Progenitor cell of endocrine pancreas (in vitro differentiated cells): ENCODE results near the gene SMR3B. TPM values are rescaled to one million over a fixed set of nuclear protein-coding genes. Genes with fewer than 3 reads are reported as not detected.

Source experiments
- DNase-seq: peaks from one replicate; pipeline ENCODE4 v3.0.0; 2021; ENCODE audit warnings: low spot score; ENCODE audit not compliant: unreplicated experiment
- H3K27ac Mint-ChIP-seq: 2 replicates; pipeline ENCODE4 v1.8.0; 2021; ENCODE audit warnings: mild to moderate bottlenecking, moderate library complexity, mixed read lengths
- H3K27me3 Mint-ChIP-seq: 2 replicates; pipeline ENCODE4 v1.8.0; 2021; ENCODE audit warnings: mixed read lengths
- H3K36me3 Mint-ChIP-seq: 2 replicates; pipeline ENCODE4 v1.8.0; 2022; ENCODE audit warnings: mixed read lengths; ENCODE audit not compliant: insufficient read depth
- H3K4me1 Mint-ChIP-seq: 2 replicates; pipeline ENCODE4 v1.8.0; 2021; ENCODE audit warnings: low read depth, mixed read lengths
- H3K4me3 Mint-ChIP-seq: 2 replicates; pipeline ENCODE4 v1.8.0; 2021; ENCODE audit warnings: low read depth, mild to moderate bottlenecking, moderate library complexity, mixed read lengths
- H3K9me3 Mint-ChIP-seq: 2 replicates; pipeline ENCODE4 v1.8.0; 2021; ENCODE audit warnings: low read depth, mixed read lengths
- total RNA-seq: library from RNA; stranded (reverse); gene quantifications from 2 replicates; pipeline ENCODE4 v1.2.1, GENCODE V29; 2021
- TF ChIP-seq, protein P1 (sequence below): fragments of 200-600 bp; sonication (generic); IDR thresholded peaks from one replicate; pipeline ENCODE4 v1.5.0; 2021; ENCODE audit warnings: antibody characterized with exemption, mild to moderate bottlenecking; ENCODE audit not compliant: unreplicated experiment

SMR3B gene
- total RNA-seq, 1 donor from 2014 or later: not detected

GRCh38 chr4:70359115-70359661 is 23.7 kb upstream of the SMR3B start:
- Mint-ChIP-seq H3K9me3 (no peaks in the 10 kb centered on the region), H3K36me3 (no peaks in the 10 kb centered on the region), H3K4me3 (no peak overlapping the region), H3K27me3 (no peaks in the 10 kb centered on the region), H3K27ac (no peak overlapping the region), H3K4me1 (no peaks in the 10 kb centered on the region)
- no peak for DNase-seq
- TF ChIP-seq, protein P1, sequence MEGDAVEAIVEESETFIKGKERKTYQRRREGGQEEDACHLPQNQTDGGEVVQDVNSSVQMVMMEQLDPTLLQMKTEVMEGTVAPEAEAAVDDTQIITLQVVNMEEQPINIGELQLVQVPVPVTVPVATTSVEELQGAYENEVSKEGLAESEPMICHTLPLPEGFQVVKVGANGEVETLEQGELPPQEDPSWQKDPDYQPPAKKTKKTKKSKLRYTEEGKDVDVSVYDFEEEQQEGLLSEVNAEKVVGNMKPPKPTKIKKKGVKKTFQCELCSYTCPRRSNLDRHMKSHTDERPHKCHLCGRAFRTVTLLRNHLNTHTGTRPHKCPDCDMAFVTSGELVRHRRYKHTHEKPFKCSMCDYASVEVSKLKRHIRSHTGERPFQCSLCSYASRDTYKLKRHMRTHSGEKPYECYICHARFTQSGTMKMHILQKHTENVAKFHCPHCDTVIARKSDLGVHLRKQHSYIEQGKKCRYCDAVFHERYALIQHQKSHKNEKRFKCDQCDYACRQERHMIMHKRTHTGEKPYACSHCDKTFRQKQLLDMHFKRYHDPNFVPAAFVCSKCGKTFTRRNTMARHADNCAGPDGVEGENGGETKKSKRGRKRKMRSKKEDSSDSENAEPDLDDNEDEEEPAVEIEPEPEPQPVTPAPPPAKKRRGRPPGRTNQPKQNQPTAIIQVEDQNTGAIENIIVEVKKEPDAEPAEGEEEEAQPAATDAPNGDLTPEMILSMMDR: no peak

- Mint-ChIP-seq H3K9me3 (no peaks in the 10 kb centered on the region), H3K27me3 (no peaks in the 10 kb centered on the region), H3K4me3 (no peak within 1 kb of the TSS), H3K36me3 (no peaks in the 10 kb centered on the region), H3K4me1 (no peaks in the 10 kb centered on the region), H3K27ac (no peak within 1 kb of the TSS)
- no peak for DNase-seq
- TF ChIP-seq, protein P1: no peak
Measured at GRCh38 chr4:70360460-70360859, 22.5 kb upstream of the SMR3B start, which contains the start of gene SMR3A. SMR3A (plus strand) TSS chr4:70360760; CDS start chr4:70362116, 1,356 bp downstream.

DNA sequence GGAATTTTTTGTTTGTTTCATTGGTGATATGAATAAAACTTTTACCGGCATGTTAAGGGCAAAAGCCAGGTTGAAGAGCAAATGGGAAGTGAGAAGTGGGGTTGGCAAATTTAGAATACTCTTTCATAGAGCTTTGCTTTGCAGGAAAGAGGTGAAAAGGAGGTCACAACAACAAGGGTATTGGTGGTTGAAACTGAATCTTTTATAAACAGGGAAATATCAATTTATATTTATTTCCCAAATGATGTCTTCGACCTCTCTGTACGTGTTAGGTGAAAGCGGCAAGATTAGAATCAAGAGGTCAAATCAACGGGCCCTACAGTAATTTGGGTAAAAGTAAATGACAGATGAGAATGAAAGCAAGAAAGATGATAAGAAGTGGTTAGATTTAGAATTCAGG is 18.9 kb upstream of the SMR3B start:
- H3K9me3 Mint-ChIP-seq: no peaks in the 10 kb centered on the region
- H3K27ac Mint-ChIP-seq: no peak overlapping the region
- TF ChIP-seq, protein P1: no peak
- no peaks in the 10 kb centered on the region for H3K4me1 Mint-ChIP-seq
- no peaks in the 10 kb centered on the region for H3K36me3 Mint-ChIP-seq
- H3K27me3 Mint-ChIP-seq: no peaks in the 10 kb centered on the region
- H3K4me3 Mint-ChIP-seq: no peak overlapping the region
- DNase-seq: no peak

DNA sequence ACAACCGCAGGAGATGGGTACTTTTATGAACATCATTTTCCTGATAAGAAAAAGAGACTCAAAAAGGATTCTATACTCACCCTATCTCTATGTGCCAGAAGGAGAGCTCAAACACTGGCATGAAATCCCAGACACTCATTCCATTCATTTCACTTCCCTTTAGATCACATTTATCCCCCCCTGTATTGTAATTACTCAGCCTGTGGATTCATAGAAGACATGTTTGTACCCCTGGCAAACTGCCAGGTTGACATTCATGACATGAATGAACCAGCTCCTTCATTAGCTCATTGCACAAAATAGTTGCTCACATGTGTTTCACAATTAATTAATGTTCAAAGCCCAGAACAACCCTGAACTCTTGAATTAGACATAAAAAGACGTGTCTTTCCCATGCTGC is 17.5 kb upstream of the SMR3B start:
- no peaks in the 10 kb centered on the region for H3K4me1 Mint-ChIP-seq

DNA sequence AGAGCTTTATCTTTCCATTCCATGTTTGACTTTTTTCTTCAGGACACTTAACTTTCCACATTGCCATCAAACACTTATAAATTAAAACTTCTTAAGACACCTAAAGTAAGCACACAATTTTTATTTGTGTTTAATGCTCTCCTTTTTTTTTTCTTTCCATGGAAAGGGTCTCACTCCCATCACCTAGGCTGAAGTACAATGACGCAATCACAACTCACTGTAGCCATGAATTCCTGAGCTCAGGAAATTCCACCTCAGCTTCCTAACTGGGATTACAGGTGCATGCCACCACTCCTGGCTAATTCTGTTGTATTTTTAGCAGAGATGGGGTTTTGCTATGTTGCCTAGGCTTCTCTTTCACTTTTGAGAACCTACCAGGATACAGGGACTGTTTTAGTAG is 15.1 kb upstream of the SMR3B start:
- no peak overlapping the region for H3K27ac Mint-ChIP-seq
- DNase-seq: no peak
- no peaks in the 10 kb centered on the region for H3K36me3 Mint-ChIP-seq
- TF ChIP-seq, protein P1: no peak
- H3K9me3 Mint-ChIP-seq: no peaks in the 10 kb centered on the region
- H3K4me3 Mint-ChIP-seq: no peak overlapping the region
- no peaks in the 10 kb centered on the region for H3K27me3 Mint-ChIP-seq
- H3K4me1 Mint-ChIP-seq: no peaks in the 10 kb centered on the region

More for the DNA sequence above, 17.5 kb upstream of the SMR3B start:
- Mint-ChIP-seq H3K9me3 (no peaks in the 10 kb centered on the region), H3K36me3 (no peaks in the 10 kb centered on the region), H3K27me3 (no peaks in the 10 kb centered on the region), H3K4me3 (no peak overlapping the region), H3K27ac (no peak overlapping the region)
- TF ChIP-seq, protein P1: no peak
- no peak for DNase-seq
